GM18511 (cell line): Measurements from ENCODE around the gene ENDOV.

Experiments used
- ATAC-seq: cut with Tn5 transposase; IDR thresholded peaks from one replicate; pipeline ENCODE4 v1.9.1; 2021; ENCODE audit warnings: mild to moderate bottlenecking, moderate library complexity; ENCODE audit not compliant: unreplicated experiment

Gene ENDOV

DNA sequence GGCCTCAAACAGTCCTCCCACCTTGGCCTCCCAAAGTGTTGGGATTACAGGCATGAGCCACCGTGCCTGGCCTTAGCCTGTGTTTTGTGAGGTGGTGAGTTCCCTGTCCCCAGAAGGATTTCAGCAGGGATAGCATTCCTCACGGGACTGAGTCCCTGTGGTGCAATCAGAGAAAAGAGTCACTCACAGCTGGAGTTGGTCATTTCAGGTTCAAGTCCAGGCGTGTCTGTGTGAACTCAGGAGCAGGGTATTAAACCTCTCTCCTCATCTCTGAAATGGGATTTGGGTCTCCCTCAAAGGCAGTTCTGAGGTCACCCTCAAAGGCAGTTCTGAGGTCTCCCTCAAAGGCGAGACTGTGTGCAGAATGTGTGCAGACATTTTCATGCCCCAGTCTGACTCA lies 32.8 kb downstream of the ENDOV start:
- ATAC-seq = no peak

DNA sequence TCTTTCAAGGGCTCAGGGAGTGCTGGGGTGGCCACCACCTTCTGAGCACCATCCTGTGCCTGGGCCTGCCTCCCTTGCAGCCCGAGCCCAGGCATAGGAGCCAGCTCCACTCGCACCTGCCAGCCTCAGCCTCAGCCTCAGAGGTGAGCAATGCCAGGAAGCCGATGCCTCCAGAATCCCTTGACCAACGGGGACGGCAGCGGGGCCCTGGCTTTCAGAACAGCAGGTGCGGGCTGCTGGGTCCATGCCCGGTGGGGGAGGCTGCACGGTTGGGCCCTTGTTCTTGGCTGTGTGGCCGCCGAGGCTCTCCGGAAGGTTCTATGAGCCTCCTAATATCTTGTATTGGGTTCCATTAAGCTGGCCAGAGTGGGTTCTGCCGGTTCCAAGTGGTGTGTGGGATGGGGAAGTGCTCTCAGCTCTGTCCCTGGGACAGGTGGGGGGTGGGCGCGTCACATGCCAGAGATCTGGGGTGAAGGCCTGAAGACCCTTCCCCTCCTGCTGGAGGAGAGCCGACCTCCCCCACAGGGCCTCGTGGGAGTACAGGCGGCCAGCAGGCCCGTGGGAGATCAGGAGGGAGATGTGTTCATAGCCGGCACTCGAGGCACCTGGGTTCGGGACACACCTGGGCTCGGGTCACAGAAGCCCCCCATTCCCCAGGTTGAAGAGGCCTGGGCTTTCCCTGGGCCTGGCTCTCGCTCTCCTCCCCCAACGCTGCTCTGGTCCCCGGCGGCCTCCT lies 34.4 kb downstream of the ENDOV start:
- no peak for ATAC-seq

DNA sequence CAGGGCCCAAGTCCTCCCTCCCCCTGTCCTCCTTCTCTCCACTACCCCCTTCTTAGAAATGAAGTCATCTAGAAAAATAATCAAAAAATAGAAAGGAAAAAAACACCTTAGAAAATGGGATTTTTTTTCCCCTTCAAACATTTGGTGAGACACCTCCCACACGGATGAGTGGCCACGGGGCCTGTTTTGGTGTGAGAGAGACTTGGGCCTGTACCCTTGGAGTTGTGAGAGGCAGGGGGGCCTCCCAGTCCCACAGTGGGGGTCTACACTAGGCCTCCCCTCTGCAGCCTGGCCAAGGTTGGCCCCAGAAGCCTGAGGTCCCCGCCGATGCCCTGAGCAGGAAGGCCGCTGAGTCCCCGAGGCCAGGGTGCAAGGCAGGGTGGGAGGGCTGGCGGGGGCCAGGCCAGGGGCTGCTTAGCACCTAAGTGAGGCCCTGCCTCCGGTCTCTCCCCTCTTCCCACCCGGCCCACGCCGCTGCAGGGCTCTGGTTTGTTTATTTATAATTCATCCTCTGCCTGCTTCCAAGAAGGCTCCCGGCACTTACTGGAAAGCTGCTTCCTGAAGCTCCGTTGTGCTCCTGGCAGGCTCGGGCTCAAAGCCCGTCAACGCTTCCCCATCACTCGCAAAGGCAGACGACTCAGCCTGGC lies 35.1 kb downstream of the ENDOV start:
- no peak for ATAC-seq

DNA sequence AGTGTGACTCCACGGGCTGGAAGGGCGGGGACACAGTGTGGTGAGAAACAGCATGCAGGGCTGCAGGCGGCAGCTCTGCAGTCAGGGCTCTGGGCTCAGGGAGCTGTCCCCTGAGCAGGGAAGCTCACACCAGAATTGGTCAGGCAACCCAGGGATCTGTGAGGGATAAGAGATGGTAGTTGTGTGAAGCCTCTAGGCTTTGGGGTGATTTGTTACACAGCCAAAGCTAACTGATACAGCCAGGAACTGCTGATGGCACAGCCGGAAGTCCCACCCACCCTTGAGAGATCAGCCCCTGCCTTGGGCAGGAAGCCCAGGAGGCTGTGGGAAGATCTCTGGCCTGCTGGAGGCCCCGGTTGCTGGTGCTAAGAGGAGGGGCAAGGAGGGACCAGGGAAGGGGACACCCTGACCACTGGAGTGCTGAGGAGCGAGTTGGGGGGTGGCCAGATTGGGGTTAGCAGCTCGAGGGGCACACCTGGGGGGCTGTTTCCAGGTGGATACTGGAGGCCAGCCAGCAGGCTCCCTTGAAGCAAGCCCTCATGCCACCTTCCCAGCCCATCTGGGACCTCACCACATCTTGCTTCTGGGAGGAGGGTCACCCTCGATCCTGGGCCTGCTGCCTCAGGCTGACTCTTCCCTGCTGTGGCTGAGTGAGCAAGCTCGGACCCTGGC lies 36.3 kb downstream of the ENDOV start:
- no peak for ATAC-seq

DNA sequence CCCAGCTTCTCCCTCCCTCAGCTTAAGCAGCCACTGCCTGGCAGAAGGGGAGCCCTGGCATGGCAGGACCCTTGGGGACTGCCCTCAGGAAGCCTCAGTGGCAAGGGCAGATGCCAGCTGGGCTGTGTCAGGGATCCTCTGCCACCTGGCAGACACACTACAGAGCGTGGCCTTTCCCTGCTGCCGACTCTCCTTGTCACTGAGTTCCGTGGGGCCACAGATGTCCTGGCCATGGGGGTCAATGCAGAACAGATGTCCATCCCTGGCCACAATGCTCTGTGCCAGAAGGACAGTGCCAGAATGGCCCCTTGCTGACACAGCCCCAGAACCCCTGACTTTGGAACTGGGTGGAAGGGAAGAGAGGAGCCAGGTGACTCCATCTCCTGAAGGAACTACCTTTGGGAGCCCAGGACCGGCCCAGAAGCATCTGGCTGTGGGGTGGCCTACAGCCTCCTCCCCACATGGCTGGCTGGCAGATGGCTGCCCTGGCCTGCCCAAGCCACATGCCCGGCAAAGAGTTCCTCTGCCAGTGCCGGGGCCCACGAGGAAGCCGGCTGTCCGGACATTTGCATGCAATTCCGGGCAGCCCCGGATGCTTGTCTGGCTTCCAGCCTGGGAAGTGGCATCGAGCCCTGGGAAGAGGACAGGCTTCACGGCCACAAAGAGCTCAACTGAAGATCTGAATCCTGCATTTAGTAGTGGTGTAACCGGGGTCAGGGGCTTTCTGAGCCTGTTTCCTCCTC lies 37.4 kb downstream of the ENDOV start:
- no peak for ATAC-seq

DNA sequence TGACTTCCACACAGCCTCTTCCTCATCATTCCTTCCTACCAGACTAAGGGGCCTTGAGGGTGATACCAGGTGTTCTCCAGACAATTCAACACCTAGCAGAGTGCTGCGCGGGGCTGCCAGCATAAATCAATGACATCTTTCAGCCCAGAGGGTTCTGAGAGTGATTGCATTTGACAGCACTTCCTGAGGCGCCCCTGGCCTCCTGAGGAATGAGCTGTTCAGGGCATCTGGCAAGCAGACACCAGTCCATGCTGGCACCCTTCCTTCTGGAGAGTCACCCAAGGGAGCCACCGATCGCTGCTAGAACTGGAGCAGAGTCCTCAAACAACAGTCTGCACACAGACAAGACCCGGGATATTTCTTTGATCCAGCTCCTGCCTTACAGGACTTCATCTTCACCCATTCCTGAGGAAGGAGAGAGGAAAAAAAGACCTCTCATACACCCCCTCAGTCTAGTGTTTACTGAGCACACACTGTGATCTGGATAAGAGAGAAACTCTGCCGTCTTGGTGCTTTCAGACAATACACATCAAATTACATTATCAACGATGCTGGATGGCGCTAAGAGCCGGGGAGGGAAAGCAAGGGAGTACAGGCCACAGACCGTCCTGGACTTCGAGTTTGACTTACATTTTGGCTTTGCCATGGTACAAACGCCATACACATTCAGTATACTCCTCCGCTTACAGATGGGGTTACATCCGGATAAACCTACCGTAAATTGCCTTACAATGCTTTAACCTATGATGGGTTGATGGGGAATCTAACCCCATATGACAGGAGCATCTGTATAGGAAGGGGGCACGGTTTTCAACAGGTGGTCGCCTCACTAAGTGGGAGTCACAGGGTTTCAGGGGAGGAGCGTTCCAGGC lies 38.4 kb downstream of the ENDOV start:
- ATAC-seq = no peak

DNA sequence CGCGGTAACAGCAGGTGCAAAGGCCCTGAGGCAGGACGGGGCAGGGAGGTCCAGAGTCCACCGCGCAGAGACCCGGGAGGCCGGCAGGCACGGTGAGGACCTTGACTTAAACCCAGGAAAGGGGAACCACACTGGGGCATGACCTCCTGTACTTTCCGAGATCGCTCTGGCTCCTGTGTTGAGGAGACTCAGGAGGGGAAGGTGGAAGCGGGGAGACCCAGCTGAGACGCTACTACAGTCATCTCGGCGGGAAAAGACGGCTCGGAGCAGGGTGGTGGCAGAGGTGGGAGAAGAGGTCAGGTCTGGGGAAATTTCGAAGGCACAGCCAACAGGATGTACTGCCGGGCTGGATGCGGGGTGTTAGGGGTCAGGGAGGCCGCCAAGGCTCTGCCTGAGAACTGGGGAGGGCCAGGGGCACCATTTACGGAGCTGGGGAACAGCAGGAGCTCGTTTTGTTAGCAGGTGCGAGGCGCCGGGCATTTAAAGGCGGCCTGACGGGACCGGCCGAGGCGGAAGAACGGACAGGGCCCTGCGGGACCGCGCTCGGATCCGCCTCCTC lies 39.1 kb downstream of the ENDOV start:
- ATAC-seq = no peak

DNA sequence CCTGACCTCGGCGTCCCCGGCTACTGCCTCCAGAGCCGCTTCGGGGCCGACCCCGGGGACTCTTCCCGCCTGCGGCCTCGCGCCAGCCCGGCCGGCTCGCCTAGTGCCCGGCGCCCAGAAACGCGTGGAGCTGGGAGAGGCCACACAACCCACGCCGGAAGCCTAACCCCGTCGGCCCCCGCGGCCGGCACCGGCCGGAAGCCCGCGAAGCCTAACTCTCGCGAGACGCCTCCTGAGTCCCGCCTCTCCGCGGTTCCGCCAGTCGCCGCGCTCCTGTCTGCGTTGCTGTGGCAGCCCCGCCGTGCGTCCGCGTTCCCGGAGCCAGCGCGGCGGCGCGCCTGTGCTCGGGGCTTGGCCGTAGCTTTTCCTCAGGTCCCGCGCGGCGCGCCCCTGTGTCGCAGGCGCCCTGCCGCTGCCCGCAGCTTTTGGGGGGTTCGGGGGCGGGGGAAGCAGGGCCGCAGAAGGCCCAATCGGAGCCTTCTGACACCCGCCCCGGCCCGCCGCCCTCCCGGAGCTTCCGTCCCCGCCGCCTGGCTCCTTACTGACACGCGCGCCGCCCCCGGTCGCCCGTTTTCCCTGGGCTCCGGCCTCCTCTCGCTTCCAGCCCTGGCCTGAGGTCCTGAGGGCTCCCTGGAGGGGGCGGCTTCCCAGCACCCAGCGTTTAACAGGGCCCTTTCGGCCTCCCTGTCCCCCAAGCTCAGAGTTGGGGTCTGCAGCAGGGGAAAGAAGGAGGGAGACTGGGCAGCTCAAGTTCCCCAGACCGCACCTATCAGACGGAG lies 39.8 kb downstream of the ENDOV start:
- peak; percentile 90 for ATAC-seq

DNA sequence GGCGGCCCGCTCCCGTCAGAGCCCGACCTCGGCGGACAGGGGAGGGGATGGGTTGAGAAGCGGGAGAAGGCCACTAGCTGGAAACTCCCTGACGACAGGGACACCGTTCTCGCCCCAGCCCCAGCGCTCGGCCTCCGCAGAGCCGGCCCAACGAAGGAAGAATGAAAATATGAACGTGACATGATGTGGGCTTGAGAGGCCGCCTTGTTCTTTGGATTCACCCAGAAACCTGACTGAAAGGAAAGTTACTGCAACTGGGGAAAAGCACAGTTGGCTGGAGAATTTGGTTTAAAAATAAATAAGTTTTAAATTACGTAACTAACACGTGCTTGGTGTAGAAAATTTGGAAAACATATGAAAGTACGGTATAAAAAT lies 40.4 kb downstream of the ENDOV start:
- ATAC-seq = peak; percentile 40

DNA sequence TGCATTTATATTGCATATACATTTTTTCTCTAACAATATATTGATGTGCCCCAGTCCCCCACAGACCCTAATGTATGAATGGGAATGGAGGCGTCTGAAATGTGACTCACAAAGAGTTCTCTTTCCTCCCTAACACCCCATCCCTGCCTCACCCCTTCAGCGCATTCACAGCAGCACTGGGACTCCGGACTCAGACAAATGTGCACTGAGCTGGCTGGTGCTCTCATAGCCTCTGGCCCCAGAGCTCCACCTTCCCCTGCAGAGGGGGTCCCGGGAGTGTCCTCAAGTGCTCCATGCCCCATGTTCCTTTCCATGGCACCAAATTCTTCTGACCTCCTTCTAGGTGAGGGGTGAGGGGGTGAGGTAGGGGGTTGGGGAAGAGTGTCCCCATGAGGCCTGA lies 40.8 kb downstream of the ENDOV start:
- ATAC-seq = no peak

DNA sequence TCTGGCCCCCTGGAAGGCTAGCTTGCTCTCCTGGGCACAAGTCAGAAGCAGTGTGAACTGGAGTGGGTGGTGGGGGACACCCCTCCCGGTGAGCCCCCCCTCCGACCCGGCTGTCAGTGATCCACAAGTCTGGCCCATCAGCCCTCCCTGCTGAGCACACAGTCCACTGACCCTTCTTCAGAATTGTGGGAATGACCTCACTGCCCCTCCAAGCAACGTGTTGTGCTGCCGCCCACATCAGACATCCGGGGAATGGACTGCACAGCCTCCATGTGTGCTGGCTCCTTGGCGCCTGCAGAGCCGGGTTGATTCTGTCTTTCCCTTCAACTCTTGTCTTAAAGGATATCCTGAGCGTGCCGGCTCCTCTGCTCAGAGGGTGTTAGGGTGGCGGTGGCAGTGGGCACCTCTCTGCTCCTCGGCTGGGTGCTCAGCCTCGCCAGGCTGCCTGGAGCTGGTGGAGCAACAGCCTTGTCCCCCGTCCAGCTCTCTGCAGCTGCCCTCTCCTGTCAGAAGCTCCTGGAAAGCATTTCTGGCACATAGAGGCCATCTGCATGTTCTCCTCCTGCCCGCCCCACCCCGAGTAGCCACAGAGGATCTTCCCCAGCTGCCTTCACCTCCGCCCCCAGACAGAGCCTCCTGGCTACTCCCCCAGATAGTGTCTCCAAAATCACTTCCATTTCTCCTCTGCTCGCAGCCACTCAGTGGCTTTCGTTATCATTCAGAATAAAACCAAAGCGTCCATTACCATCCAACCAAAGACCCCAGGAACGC lies 41.7 kb downstream of the ENDOV start:
- no peak for ATAC-seq

DNA sequence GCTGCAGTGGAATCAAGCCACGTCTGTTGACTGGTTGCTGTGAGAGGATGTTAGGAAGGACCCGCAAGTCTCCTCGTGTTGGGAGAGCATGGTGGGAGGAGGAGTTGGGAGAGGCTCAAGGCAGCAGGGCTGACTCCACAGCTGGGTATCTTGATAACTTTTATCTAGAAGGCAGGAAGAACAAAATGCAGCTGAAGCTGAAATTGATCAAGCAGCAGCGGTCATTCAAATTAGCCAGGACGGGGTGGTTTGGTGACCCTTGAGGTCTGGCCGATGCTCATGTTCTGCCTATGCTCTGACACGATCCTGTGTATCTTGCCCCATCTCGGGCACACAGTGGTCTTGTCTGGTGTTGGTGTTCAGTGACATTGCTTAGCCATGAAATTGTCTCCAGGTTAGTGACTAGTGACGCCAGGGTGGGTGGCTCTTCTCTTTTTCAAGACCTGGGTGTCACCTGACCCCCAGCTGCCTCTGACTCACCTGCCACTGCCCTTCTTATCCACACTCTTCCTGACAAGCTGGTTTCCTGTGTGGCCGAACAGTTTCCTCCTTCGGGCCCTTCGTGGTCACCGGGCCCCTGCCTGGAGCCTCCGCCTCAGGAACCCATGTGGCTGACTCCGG lies 42.4 kb downstream of the ENDOV start:
- no peak for ATAC-seq

DNA sequence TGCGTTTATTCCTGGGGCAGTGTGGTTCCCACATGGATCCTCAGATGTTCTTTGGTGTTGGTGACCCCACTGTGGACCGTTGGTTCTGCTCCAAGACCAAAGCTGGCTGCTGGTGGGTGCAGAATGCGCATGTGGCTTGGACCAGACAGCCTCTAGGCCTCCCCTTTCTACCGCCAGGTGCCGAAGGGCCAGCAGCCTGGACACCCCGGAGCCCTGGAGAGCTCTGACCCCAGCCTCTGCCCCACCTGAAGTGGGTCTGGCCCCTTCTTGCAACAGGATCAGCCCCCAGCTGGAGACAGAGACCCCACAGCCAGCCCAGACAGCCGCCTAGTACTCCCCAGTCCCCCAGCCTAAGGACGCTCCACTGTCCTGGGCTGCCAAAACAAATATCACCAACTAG lies 43.0 kb downstream of the ENDOV start:
- no peak for ATAC-seq

DNA sequence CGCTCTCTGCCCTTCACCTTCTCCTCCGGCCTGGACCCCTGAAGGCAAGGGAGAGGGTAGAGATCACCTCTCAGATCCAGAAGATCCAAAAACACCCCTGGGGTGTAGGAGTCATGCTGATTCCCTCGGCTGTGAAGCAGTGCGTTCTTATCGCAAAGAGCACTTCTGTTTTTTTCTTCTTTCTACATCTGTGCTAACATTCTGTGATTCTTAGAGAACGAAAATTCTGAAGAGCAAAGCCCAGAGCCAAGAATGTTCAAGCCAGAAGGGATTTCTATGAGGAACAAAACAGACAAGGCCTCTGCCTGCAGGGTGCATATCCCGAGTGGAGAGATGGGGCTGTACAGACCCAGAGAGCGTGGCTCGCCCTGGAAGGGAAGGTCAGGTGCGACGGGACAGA lies 44.3 kb downstream of the ENDOV start:
- no peak for ATAC-seq

DNA sequence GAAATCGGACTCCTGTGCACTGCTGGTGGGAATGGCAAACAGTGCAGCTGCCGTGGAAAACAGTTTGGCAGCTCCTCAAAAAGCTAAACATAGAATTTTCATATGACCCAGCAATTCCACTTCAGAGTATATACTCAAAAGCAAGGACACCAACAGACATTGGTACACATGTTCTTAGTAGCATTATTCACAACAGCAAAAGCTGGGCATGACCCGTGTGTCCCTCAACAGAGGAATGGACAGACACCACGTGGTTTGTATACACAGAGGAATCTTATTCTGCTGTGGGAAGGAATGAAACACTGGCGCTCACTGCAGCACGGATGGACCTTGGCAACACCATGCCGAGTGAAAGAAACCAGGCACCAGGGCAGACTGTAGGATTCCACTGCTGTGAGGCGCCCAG lies 45.5 kb downstream of the ENDOV start:
- no peak for ATAC-seq

DNA sequence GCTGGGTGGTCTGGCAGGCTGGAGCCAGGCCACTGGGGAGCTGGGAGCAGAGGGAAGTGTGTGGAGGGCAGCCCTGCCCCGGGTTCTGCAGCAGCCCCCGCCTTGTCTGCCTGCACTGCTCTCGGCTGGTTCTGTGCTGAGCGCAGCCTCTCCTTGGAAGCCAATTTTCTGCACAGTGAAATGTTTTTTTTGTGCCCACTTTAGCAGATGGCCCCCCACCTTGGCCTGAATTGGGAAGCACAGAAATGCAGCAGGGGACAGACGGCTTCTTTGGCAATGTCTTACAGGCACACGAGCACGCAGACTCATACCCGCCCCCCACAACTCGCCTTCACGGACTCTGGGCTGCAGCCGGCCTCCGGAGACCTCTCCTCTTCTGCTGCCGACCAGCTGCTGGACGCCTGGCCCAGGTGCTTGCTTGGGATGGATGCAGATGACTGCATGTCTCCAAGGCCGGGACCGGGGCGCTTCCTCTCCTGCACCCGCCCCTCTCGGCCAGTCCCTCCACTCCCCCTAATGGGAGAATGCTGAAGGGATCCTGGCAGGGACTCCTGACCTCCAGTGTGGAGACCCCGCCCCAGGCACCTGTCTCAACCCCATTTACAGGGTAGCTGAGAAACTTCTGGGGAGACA lies 46.7 kb downstream of the ENDOV start:
- ATAC-seq = no peak

DNA sequence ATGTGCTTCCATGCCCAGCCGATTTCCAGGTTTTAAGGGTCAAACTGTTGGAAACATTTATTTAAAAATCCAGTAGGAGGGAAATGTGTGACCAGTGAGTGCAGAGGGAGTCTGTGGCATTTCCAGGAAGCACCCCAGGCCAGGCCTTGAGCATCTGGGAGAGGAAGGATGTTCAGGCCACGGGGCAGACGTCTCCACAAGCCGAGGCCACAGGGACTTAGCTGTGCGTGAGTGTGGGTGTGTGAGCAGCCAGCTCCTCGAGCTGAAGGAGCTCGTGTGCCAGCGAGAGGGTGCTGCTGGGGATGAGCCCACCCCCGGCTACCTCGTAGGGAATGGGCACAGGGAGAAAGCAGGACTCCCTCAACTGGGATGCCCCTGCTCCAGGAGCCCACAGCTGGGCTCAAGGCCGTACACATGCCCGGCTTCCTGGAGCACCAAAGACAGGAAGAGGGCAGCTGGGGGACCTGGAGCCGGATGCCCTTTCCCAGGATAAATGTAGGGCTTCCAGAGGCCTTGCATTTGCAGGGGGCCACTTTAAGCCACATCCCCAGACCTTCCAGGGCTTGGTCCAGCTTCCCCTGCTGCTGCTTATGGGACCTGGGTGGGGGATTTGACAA lies 48.9 kb downstream of the ENDOV start:
- no peak for ATAC-seq
